HepG2 (cell line): ENCODE results near the gene PDZRN4. TPM values are rescaled to one million over a fixed set of nuclear protein-coding genes. Genes with fewer than 3 reads are reported as not detected.

Source experiments
- ATAC-seq: fragments of 200-7000 bp; cut with Tn5 transposase; 3 replicates; pipeline ENCODE4 v1.9.1; 2020; ENCODE audit warnings: mild to moderate bottlenecking, moderate library complexity
- BruUV-seq: library from RNA; stranded (reverse); fragments of 400-500 nt; replicated peaks from 2 replicates; lab custom pipeline; 2021; lab: Mats Ljungman, UMichigan
- CTCF ChIA-PET: fragments of 300-600 bp; formaldehyde crosslinking; extraction: SDS; loops from one replicate; lab custom pipeline; 2021; ENCODE audit warnings: low total read pairs, inconsistent platforms, low intra/inter-chr PET ratio; lab: Yijun Ruan, JAX
- POLR2A ChIA-PET: fragments of 350-600 bp; sonication (Branson Sonifier 250); formaldehyde crosslinking; loops from one replicate; lab custom pipeline; 2020; ENCODE audit warnings: antibody characterized with exemption, inconsistent platforms; lab: Yijun Ruan, JAX
- DNase-seq: peaks from one replicate; pipeline ENCODE4 v3.0.0-alpha.2; 2015; ENCODE audit warnings: low spot score
- FAIRE-seq: peaks from 3 replicates; lab custom pipeline; 2011; peaks lifted over from hg19 to GRCh38; lab: Jason Lieb, UNC
- H2AFZ ChIP-seq: one replicate; pipeline ENCODE4 v1.6.1; 2011; ENCODE audit warnings: low read length, inconsistent platforms
- H3K27ac ChIP-seq: fragments of 300-600 bp; 3 replicates; pipeline ENCODE4 v1.8.0; 2011; ENCODE audit warnings: mixed run types, mild to moderate bottlenecking, mixed read lengths, low read length, inconsistent platforms; ENCODE audit not compliant: insufficient read depth; ENCODE audit errors: extremely low read length
- H3K27me3 ChIP-seq, 2 experiments: fragments of 200-600 bp in 1 of 2; 2 replicates in 1 of 2; 3 replicates in 1 of 2; pipeline versions ENCODE4 v1.6.0 to v1.8.0; 2011; ENCODE audit warnings: low read length in 2 of 2, mild to moderate bottlenecking in 2 of 2, moderate library complexity in 2 of 2, inconsistent platforms in 1 of 2; ENCODE audit not compliant: insufficient read depth in 2 of 2, control insufficient read depth in 1 of 2
- H3K36me3 ChIP-seq, 2 experiments: fragments of 200-600 bp in 1 of 2; replicated peaks in 1 of 2; 2 replicates in 1 of 2; 3 replicates in 1 of 2; pipeline versions ENCODE4 v1.5.1 to v1.8.0; 2011; ENCODE audit warnings: low read length in 2 of 2, inconsistent platforms in 1 of 2; ENCODE audit not compliant: insufficient read depth in 2 of 2, control insufficient read depth in 1 of 2
- H3K4me1 ChIP-seq: 2 replicates; pipeline ENCODE4 v1.5.1; 2012; ENCODE audit warnings: low read length, inconsistent platforms; ENCODE audit not compliant: insufficient read depth
- H3K4me2 ChIP-seq: 2 replicates; pipeline ENCODE4 v1.6.0; 2011; ENCODE audit warnings: low read depth, low read length, inconsistent platforms
- H3K4me3 ChIP-seq, 3 experiments: fragments of 200-600 bp in 1 of 3; sonication (generic), shearing (Covaris generic) in 1 of 3; replicated peaks in 1 of 3; 2 replicates each; pipeline ENCODE4 v1.5.1; 2011 to 2016; ENCODE audit warnings: low read length in 3 of 3, inconsistent platforms in 2 of 3, low read depth in 2 of 3, mild to moderate bottlenecking in 2 of 3, control low read depth in 1 of 3, mixed read lengths in 1 of 3; ENCODE audit not compliant: insufficient read depth in 1 of 3
- H3K79me2 ChIP-seq: one replicate; pipeline ENCODE4 v1.6.1; 2011; ENCODE audit warnings: low read length, inconsistent platforms; ENCODE audit not compliant: insufficient read depth
- H3K9ac ChIP-seq: 2 replicates; pipeline ENCODE4 v1.6.0; 2011; ENCODE audit warnings: mild to moderate bottlenecking, low read depth, low read length, inconsistent platforms; ENCODE audit not compliant: insufficient read depth
- H3K9me3 ChIP-seq: 2 replicates; pipeline ENCODE4 v1.5.1; 2012; ENCODE audit warnings: mild to moderate bottlenecking, low read length
- H4K20me1 ChIP-seq: 2 replicates; pipeline ENCODE4 v1.6.0; 2011; ENCODE audit warnings: inconsistent platforms, mild to moderate bottlenecking, low read length, moderate library complexity; ENCODE audit not compliant: insufficient read depth
- CEBPG ChIP-seq: IDR thresholded peaks from 2 replicates; pipeline ENCODE4 v1.6.1; 2016
- GABPA ChIP-seq, 2 experiments: IDR thresholded peaks; 2 replicates each; pipeline ENCODE4 v1.6.1; 2011 to 2016; ENCODE audit warnings: low read depth in 2 of 2, low read length in 1 of 2, missing biosample characterization in 1 of 2, missing genetic modification characterization in 1 of 2
- GATAD2A ChIP-seq: IDR thresholded peaks from 2 replicates; pipeline ENCODE4 v1.6.1; 2016
- HNF4G ChIP-seq, 2 experiments: sonication (generic) in 1 of 2; formaldehyde crosslinking in 1 of 2; IDR thresholded peaks; 2 replicates each; pipeline versions ENCODE4 v1.4.0 to v1.6.1; 2011 to 2020; ENCODE audit warnings: borderline replicate concordance in 2 of 2, low read depth in 2 of 2, mild to moderate bottlenecking in 2 of 2, low read length in 1 of 2, missing genetic modification reagents in 1 of 2, moderate library complexity in 1 of 2
- MAFK ChIP-seq, 2 experiments: IDR thresholded peaks in 1 of 2; conservative IDR thresholded peaks in 1 of 2; 2 replicates each; pipeline ENCODE4 v1.6.1; 2011; ENCODE audit warnings: improper control_type of control experiment in 2 of 2, low read length in 2 of 2
- MBNL3 ChIP-seq: fragments of 250-450 bp; sonication (Bioruptor Pico); conservative IDR thresholded peaks from 2 replicates; pipeline ENCODE4 v1.8.0; 2022; ENCODE audit warnings: mild to moderate bottlenecking, inconsistent platforms
- PHF21A ChIP-seq: sonication (generic); formaldehyde crosslinking; IDR thresholded peaks from 2 replicates; pipeline ENCODE4 v1.5.0; 2020; ENCODE audit warnings: mild to moderate bottlenecking, missing genetic modification reagents
- POGK ChIP-seq: sonication (generic); formaldehyde crosslinking; conservative IDR thresholded peaks from 2 replicates; pipeline ENCODE4 v1.8.0; 2022; ENCODE audit warnings: mild to moderate bottlenecking, moderate library complexity, missing genetic modification reagents
- PRPF4 ChIP-seq: fragments of 200-400 bp; formaldehyde crosslinking; IDR thresholded peaks from 2 replicates; pipeline ENCODE4 v1.6.1; 2016; ENCODE audit warnings: low read length, low read depth; ENCODE audit not compliant: poor library complexity, severe bottlenecking
- ZBTB43 ChIP-seq: sonication (generic); formaldehyde crosslinking; conservative IDR thresholded peaks from 2 replicates; pipeline ENCODE4 v1.4.0; 2020; ENCODE audit warnings: missing genetic modification reagents
- ZFP62 ChIP-seq: sonication (generic); formaldehyde crosslinking; IDR thresholded peaks from 2 replicates; pipeline ENCODE4 v1.4.0; 2020; ENCODE audit warnings: missing genetic modification reagents
- ZFY ChIP-seq: sonication (generic); formaldehyde crosslinking; IDR thresholded peaks from 2 replicates; pipeline ENCODE4 v1.4.0; 2020; ENCODE audit warnings: missing genetic modification reagents
- ZNF20 ChIP-seq: sonication (generic); formaldehyde crosslinking; IDR thresholded peaks from 2 replicates; pipeline ENCODE4 v1.4.0; 2020; ENCODE audit warnings: mild to moderate bottlenecking, moderate library complexity, missing genetic modification reagents
- ZNF331 ChIP-seq: sonication (generic); formaldehyde crosslinking; IDR thresholded peaks from 2 replicates; pipeline ENCODE4 v1.4.0; 2020; ENCODE audit warnings: missing genetic modification reagents
- ZNF652 ChIP-seq: IDR thresholded peaks from 2 replicates; pipeline ENCODE4 v1.6.1; 2016; ENCODE audit warnings: low read depth, borderline replicate concordance
- ZSCAN22 ChIP-seq: sonication (generic); formaldehyde crosslinking; IDR thresholded peaks from 2 replicates; pipeline ENCODE4 v1.4.0; 2020; ENCODE audit warnings: mild to moderate bottlenecking, missing genetic modification reagents
- WGBS: methylation state at CpG from one replicate; pipeline ENCODE4 v1.1.6; 2017; ENCODE audit warnings: low lambda C conversion rate; 5-methylcytosine and 5-hydroxymethylcytosine counted together
- in situ Hi-C: cut with HindIII; loops from 2 replicates; pipeline ENCODE4 v1.10.0; 2017; ENCODE audit warnings: low pct_unique_long_range_greater_than_20kb; ENCODE audit not compliant: extremely low pct_ligation_motif_present
- intact Hi-C: fragments of 100-400 bp; cut with micrococcal nuclease; formaldehyde crosslinking; loops from one replicate; pipeline ENCODE4 v1.10.0; 2022; ENCODE audit not compliant: unreplicated experiment
- polyA plus RNA-seq, 8 experiments: library from polyadenylated mRNA; depleted of rRNA in 3 of 8; stranded (reverse) in 7 of 8; unstranded in 1 of 8; fragments of >200 nt; fragmentation: Illumina TruSeq in 4 of 8; extraction: Trizol in 4 of 8; gene quantifications; 2 replicates each; pipeline versions ENCODE4 v1.2.1 to v1.2.3, GENCODE V29; 2011 to 2016; ENCODE audit warnings: low read depth in 4 of 8, missing spikeins in 1 of 8, mixed read lengths in 1 of 8; ENCODE audit not compliant: insufficient read depth in 1 of 8
- total RNA-seq, 5 experiments: library from RNA; depleted of rRNA; stranded (reverse); fragments of >200 nt; fragmentation: Illumina TruSeq; extraction: Trizol; gene quantifications; 2 replicates each; pipeline ENCODE4 v1.2.3, GENCODE V29; 2016; ENCODE audit warnings: low read depth in 1 of 5
- TF ChIP-seq, protein P1 (sequence below): sonication (generic); formaldehyde crosslinking; IDR thresholded peaks from 2 replicates; pipeline ENCODE4 v1.4.0; 2020; ENCODE audit warnings: missing genetic modification reagents, mild to moderate bottlenecking, borderline replicate concordance

The PDZRN4 gene
- total and polyA plus RNA-seq, 2 of the 13 experiments (the other 11 are each of a cell fraction or from before 2014, with no cell fraction given), result not detected

DNA sequence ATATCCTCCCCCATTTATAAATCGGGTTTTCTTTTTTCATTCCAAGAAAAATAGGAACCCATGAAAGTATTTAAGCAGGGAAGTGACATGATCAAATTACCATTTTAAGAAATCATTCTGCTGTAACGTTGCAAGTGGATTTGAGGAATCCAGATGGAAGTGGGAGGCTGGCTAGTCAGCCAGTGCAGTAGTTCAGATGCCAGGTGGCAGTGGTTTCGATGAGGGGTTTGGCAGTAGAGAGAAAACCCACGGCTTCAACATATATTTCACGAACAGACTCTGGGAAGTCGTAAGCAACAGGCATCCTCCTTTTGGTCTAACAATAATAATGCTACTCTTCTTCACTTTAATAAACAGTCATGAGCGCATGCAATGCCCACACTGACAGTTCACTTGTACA is 25.0 kb downstream of the PDZRN4 start:
- in situ Hi-C loops, result no loop called here
- Histone ChIP-seq H3K4me3 (no peak overlapping the region), H3K4me1 (no peaks in the 10 kb centered on the region), H3K9me3 (no peaks in the 10 kb centered on the region), H4K20me1 (no peaks in the 10 kb centered on the region), H3K79me2 (no peaks in the 10 kb centered on the region), H3K27ac (no peak overlapping the region), H3K9ac (no peak overlapping the region), H2AFZ (no peak overlapping the region), H3K36me3 (no peaks in the 10 kb centered on the region), H3K27me3 (no peaks in the 10 kb centered on the region), H3K4me2 (no peak overlapping the region)
- CTCF ChIA-PET, result no interaction called here
- 7% methylated on average over 7 of the region's 7 CpGs for WGBS
- POLR2A ChIA-PET, result no interaction called here
- no peak for ATAC-seq
- no peak for DNase-seq
- FAIRE-seq, result no peak
- TF ChIP-seq MBNL3 (CRISPR knock-in tag) (no peak), ZFY (CRISPR knock-in tag) (no peak), ZBTB43 (CRISPR knock-in tag) (no peak), PHF21A (CRISPR knock-in tag) (no peak), GABPA (IDR thresholded peaks at IDR 0.05; ENCODE audit: low read depth, low read length) (no peak), GABPA (CRISPR knock-in tag; IDR thresholded peaks at IDR 0.05; ENCODE audit: low read depth) (no peak), ZNF331 (no peak), MAFK (conservative IDR thresholded peaks at IDR 0.05 in 1 of 2, IDR thresholded peaks at IDR 0.05 in 1 of 2; ENCODE audit: low read length in 2 of 2) (no peak), GATAD2A (CRISPR knock-in tag) (no peak), ZNF652 (no peak)
- BruUV-seq, result no TSS peak
- intact Hi-C loops, result no loop called here

DNA sequence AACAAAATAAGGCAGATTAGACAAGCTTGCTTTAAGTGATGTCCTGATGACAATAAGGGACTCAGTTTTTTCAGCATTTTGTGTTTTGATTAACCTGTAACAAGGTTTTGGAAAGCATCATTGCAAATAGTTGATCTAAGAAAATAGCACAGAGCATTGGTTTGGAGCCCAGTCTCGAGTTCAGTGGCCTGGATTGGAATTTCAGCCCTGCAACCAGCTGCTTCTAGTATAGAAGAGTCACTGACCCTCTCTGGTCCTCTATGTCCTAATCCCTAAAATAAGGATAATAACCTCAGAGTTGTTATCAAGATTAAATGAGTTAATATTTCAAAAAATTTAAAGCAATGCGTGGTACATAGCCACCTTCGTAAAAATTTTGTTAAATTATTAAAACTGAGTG is 25.5 kb downstream of the PDZRN4 start:
- Histone ChIP-seq H3K79me2 (no peaks in the 10 kb centered on the region), H3K36me3 (no peaks in the 10 kb centered on the region), H4K20me1 (no peaks in the 10 kb centered on the region), H3K27me3 (no peaks in the 10 kb centered on the region), H3K4me3 (no peak overlapping the region), H3K9me3 (no peaks in the 10 kb centered on the region), H3K4me2 (no peak overlapping the region), H3K27ac (no peak overlapping the region), H3K4me1 (no peaks in the 10 kb centered on the region), H2AFZ (no peak overlapping the region), H3K9ac (no peak overlapping the region)
- no peak for ATAC-seq
- ChIA-PET POLR2A (no interaction called here), CTCF (no interaction called here)
- 4% methylated on average over 3 of the region's 3 CpGs for WGBS
- in situ Hi-C loops (no loop called here), intact Hi-C loops (no loop called here)
- BruUV-seq, result no TSS peak
- FAIRE-seq, result no peak
- DNase-seq, result no peak
- TF ChIP-seq, protein P1, sequence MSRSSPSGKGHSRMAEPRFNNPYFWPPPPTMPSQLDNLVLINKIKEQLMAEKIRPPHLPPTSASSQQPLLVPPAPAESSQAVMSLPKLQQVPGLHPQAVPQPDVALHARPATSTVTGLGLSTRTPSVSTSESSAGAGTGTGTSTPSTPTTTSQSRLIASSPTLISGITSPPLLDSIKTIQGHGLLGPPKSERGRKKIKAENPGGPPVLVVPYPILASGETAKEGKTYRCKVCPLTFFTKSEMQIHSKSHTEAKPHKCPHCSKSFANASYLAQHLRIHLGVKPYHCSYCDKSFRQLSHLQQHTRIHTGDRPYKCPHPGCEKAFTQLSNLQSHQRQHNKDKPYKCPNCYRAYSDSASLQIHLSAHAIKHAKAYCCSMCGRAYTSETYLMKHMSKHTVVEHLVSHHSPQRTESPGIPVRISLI, result no peak
- no peak for TF ChIP-seq POGK
- no peak for TF ChIP-seq HNF4G (IDR thresholded peaks at IDR 0.05; ENCODE audit: borderline replicate concordance, low read depth, low read length)
- TF ChIP-seq HNF4G (CRISPR knock-in tag; IDR thresholded peaks at IDR 0.05; ENCODE audit: borderline replicate concordance, low read depth), result no peak
- no peak for TF ChIP-seq ZSCAN22 (CRISPR knock-in tag)
- no peak for TF ChIP-seq ZFP62
- no peak for TF ChIP-seq PRPF4
- no peak for TF ChIP-seq CEBPG (CRISPR knock-in tag)
- TF ChIP-seq ZNF20, result no peak
